ENCODE data around the gene KIAA1191. TPM values are rescaled to one million over a fixed set of nuclear protein-coding genes. Genes with fewer than 3 reads are reported as not detected.

The KIAA1191 gene
- total RNA-seq, 1 donor from 2014 or later, result 51.9 TPM

DNA sequence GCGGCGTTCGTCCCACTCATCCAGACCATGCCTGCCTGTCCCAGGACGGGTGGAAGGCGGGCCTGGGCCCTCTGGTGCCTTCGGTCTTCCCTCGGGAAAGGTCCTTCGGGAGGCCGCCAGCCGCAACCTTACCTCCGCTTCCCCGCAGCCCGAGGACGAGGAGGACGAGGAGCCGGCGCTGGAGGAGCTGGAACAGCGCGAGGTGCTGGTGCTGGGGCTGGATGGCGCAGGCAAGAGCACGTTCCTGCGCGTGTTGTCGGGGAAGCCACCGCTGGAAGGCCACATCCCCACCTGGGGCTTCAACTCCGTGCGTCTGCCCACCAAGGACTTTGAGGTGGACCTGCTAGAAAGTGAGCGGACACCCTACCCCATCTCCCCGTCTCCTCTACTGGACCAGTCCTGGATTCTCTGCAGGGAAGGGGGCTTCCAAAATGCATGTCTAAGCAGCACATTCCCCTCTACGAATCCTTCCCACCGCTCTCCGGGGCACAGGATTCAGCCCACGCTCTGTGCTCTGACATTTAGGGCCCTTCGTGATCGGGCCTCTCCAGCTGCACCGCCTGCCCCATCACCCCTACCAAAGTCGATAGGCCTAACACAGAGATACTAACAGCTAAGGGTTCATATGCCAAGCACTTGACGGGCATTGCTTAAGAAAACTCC lies 4.8 kb upstream of the KIAA1191 start:
- ATAC-seq (no peak), DNase-seq (ENCODE audit: low spot score) (no peak)

DNA sequence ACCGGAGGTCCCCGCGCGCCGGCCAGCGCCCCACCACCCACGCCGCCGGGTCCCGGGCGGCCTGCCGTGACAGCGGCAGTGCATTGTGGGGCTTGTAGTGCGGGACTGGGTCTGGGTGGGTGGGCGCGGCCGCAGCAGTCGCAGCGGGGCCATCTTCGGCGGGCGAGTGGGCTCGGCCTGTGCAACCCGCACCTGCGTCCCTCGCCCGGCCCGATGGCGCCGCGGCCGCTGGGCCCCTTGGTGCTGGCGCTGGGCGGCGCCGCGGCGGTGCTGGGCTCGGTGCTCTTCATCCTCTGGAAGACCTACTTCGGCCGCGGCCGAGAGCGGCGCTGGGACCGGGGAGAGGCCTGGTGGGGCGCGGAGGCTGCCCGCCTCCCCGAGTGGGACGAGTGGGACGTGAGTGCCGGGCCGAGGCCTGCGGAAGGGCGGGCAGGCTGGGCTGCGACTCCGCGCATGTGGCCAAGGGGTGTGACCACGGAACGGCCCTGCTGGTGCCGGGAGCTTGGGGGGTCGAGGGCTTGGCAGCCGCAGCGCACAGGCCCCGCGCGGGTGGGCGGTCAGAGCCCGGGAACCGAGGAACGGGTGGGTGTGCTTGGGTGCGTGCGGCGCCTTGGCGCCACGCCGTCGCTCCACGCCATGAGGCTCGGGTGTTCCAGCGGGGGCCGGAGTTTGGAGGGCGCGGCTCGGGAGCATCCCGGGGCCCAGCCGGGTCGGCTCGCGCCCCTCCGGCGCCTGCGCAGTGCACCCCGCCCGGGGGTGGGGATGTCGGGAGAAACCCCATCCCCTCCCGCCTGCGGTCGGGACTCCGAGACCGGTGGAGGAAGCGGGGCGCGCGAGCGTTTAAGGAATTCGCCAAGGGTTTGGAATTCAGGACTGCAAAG lies 4.0 kb upstream of the KIAA1191 start, which contains the start of gene ARL10:
ARL10 (plus strand) TSS at position 137 of the 881 bp plus-strand sequence; CDS start at position 214, 77 bp downstream.
- ATAC-seq (peak; percentile 39), DNase-seq (ENCODE audit: low spot score) (peak; percentile 51)

DNA sequence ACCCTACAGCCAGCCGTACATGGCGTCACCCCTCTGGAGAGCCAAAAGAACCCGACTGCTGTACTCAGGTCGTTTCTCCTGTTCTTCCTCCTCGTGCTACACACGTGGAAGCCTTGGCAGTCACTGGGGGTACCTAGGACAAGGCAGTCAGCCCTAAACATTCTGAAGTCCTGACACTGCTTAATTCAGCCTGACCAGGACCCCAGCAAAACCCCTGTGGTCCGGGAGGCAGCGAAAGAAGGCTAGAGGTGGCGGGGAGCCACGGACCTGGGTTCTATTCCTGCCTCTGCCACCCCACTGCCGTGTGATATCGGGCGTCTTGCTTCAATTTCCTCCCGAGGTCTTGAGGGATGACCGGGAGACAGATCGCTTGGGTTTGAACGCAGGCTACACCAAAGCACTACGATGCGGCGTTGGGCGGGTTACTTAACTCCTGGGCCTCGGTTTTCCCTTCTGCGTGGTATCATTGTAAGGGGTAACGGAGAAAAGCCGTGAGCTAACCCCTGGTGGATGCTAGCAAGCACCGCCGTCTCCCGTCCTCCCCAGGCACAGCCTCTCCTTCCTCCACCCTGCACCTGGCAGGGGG lies 3.3 kb upstream of the KIAA1191 start:
- DNase-seq (ENCODE audit: low spot score) (no peak), ATAC-seq (no peak)

DNA sequence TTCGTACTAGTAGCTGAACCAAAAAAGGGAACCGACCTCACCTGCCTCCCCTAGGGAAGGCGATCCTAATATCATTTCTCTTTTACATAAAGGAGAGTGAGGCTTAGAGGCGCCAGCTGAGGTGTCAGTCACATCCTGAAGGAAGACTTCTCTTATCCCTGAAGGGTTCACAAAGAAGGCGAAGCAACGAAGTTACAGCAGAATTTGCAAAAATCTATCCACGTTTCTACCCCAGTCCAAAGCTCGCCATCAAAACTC lies 598 bp upstream of the KIAA1191 start:
- DNase-seq (ENCODE audit: low spot score) (no peak), ATAC-seq (no peak)

DNA sequence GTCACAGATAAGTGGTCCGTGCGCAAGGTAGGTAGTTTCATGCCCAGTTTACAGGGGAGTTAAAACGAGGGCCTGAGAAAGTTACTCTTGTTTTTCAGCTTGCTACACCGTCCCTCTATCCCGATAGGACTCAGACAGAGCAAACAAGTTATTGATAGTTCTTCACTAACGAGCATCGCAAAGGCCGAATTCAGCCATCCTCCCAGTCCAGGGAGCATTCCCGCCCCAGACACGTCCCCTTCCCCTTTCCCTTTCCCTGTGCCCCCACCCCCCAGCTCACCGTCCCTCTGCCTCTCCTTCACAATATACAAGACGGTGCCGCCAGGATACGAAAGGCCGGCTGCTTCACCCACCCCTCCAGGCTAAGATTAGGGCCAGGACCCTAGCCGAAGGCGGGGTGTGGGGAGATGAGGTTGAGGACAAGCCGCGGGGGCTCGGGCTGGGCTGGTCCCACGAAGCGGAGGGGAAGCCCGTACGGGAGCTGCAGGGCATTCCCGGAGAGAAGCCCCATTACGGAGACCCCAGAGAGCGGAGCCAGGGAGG lies 599 bp downstream of the KIAA1191 start:
- ATAC-seq, result peak; percentile 19
- DNase-seq (ENCODE audit: low spot score), result peak; percentile 54

DNA sequence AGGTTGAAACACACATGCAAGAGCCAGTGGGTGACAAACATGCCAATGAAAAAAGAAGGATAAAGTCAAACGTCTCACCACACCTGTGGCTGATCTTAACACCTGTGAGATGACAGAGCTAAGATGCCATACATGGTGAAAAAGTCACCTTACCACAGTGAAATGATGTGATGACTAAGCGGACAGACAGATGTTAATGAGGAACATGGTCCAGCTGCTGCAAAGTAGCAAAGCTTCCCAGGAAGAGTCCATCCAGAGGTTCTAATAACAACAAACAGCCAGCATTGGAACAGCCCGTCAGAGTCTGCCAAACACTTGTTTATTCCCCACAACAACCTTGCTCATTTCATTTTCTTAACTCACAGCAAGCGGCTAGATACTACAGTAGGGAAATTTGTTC lies 1.9 kb downstream of the KIAA1191 start:
- ATAC-seq (no peak), DNase-seq (ENCODE audit: low spot score) (no peak)

DNA sequence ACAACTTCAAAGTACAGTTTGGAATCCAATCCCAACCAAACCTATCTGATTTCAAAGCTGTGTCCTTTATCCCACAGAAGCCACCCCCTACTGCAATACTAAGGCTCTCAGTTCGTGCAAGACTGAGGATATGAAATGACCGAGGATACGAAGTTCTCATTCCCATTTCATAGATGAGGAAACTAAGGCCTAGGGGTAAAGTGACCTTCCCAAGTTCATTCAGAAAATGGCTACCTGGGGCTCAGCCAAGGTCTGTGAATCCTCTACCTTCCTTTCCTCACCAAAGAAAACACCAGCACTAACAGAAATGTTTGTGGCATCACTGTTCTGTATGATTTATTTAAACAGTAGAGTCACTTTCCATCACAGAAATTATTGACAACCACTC lies 5.4 kb downstream of the KIAA1191 start:
- ATAC-seq (no peak), DNase-seq (ENCODE audit: low spot score) (no peak)

DNA sequence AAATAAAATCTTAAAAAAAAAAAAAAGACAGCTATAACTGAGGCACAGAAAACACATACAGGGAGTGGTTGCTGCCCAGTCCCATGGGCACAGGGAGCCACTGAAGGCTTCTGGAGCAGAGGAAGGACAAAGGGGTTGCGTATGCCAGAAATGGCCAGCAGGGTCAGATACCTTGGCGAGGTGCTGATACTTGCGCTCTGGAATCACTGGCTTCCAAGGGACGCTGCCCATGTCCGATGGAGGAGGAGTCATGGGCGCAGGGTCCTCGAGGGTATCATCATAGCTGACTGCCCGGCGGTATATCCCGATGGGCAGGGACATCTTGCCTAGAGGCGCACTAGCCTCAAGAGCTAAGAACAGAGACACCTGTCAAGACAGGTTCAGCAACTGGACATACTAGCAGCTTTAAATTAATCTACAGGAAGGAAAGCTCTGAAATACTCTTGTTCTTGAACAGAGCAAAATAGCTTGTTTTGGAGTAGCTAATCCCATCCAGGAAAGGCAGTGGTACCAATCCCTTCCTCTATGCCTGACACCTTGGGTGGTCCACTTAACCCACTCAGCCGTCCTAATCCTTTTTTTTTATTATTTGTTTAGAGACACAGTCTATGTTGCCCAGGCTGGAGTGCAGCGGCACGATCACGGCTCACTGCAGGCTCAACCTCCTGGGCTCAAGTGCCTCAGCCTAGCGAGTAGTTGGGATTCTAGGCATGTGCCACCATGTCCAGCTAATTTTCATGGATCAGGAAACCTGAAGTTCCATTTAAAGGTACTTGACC lies 6.0 kb downstream of the KIAA1191 start:
- no peak for DNase-seq (ENCODE audit: low spot score)
- no peak for ATAC-seq

DNA sequence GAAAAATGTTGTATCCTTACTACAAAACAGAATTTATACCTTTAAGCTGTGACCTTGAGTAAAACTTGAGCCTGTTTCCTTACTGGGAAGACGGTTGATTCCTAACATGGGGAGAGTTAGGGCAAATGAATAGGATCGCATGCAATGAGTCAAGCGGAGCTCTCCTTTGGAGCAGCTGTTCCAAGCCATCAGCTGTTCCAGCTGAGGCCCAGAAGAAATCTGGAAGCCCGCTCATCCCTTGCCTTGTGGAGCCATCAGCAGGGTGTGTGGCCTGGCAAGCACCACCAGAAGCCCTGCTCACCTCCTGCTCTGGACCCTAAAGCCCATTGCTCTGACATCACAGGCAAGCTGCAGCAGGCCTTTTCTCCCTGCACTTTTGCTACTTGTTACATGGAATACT lies 8.0 kb downstream of the KIAA1191 start:
- DNase-seq (ENCODE audit: low spot score), result no peak
- ATAC-seq, result no peak

DNA sequence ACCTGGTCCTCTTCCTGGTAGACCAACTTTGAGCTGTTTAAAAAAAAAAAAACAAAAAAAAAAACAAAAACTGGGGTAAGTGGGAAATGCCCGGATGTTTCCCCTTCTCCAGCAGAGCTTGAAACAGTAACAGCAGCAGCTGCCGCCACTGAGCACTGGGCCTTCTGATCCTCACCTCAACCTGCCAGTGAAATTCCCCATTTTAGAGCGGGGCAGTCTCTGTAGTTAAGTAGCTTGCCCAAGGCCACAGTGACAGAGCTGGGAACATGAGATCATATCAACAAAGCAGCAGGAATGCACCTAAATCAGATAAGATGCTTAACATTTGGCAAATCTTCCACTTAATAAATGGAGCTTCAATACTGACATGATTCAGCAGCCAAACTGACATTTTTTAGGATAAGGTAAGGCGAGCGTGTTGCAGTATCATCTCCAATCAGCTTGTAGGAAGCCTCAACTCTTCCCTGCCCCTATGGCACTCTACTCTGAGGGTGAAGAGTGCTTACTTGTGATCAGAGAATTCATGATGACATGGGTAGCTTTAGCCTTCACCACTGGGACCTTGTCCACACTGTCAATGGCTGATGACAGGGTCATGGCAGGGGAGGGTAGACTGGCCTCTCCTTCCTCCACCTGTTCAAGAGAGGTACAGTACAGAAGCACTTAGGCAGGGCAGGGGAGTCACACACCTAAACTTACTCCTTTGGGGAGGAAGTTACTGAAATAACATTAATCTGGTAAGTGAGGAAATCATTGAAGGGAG lies 9.3 kb downstream of the KIAA1191 start:
- DNase-seq (ENCODE audit: low spot score), result no peak
- peak; percentile 46 for ATAC-seq

DNA sequence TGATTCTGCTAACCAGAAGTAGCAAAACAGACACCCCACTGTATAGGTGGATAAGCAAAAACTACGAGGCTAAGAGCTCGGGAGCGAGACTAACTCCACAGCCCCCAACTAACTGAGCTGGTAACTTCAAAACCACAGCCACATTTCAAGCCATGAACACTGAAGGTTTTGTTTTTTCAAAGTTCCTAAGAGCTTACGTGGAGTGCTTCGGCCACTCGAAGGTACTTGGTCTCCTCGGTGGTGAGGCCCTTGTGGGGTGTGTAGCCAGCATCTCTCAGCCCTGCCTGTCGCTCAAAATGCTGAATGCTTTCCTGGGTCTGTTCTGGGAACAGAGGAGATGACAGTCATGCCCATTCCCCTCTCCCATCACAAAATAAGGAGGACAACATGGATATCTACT lies 11.1 kb downstream of the KIAA1191 start:
- no peak for DNase-seq (ENCODE audit: low spot score)
- no peak for ATAC-seq

DNA sequence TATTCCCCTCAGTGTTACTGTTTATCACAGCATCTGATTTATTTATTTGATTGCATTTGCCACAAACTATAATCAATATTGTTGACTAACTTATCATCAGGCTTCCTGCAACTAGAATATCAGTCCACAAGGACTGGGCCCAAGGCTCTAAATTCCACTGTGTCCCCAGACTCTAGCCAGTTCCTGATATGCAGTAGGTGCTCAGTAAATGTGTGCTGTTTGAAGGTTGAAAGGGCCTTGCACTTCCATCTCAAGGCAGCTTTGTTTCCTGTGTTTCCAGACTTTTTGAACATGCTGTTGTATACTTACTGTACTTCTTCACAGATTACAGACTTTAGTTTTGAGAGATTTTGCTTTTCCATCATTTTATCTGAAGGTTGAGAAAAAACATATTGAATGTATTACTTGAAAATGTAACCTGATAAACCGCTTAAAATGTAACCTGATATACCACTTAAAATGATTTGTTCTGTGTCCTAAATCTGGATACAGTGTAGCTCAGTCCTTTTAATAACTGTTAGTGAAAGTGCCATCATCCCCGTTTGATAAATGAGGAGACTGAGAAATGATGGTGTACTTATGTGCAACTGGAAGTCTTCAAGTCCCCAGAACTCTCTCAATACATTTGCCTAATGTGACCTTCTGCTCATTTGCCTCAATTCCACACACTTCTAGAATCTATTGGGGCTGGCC lies 18.7 kb downstream of the KIAA1191 start:
- no peak for ATAC-seq
- DNase-seq (ENCODE audit: low spot score), result no peak

DNA sequence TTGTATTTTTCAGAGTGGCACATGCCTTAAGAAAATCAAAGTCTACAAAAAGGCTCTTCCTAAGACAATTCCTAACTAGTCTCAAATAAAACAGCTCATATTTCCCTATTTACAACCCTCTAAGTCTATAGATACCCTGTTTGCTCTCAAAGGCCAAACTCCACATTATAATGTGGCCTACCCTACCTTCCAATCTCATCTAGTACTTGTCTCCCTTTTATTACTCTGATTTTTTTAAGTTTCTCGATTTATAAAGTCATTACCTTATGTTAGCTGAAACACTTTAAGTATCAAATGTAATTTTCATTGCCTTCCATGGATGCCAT lies 19.4 kb downstream of the KIAA1191 start:
- DNase-seq (ENCODE audit: low spot score), result no peak
- ATAC-seq, result no peak

DNA sequence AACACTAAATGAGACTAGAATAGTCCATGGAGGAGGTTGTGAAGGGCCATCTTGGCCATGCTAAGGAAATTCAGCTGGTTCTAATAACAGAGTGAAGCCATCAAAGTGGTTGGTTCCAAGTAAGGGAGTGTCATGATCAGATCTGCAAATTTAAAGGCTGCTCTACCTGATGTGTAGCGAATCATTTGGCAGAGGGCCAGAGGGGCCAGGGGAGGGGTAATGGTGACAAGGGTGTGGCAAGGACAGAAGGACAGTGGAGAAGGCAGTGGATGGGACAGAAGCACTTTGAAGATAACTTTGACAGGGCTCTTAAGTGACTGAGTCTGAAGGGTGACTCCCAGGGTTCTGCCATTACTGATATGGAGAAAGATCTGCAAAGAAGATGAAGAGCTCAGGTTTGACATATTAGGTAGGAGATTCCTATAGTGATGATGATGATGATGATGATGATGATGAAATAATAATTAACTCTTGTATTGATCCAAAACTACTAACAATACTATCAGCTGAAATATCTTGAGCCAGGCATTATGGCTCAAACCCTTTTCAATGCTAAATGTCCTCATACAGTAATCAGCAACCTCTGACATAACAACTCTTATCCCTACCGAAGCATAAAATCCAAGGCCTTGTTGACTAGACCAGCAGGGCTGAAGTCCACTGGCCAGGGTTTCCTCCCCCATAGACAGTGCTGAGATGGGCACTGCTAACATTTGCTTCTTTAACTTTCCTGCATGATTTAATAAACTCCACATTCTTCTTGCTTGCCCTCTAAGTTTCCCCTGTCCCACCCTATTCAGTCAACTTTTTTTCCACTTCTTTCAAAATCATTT lies 20.0 kb downstream of the KIAA1191 start:
- peak; percentile 65 for ATAC-seq
- DNase-seq (ENCODE audit: low spot score), result no peak

DNA sequence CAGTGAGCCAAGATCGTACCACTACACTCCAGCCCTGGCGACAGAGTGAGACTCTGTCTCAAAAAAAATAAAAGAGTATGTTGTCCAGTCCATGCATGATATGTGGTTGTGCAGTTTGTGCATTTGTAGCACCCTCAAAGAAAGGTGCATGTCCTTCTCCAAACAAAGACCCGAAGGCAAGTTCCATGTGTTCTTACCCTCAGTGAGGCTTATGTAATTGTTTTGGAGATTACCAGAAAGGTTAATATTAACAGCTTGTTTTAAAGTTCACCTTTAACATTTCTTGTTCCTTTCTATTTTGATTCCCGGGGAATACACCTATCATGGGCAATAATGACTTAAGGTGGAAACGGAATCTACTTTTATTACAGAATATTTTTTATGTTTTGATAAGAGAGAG lies 22.3 kb downstream of the KIAA1191 start:
- ATAC-seq (peak; percentile 73), DNase-seq (ENCODE audit: low spot score) (no peak)

DNA sequence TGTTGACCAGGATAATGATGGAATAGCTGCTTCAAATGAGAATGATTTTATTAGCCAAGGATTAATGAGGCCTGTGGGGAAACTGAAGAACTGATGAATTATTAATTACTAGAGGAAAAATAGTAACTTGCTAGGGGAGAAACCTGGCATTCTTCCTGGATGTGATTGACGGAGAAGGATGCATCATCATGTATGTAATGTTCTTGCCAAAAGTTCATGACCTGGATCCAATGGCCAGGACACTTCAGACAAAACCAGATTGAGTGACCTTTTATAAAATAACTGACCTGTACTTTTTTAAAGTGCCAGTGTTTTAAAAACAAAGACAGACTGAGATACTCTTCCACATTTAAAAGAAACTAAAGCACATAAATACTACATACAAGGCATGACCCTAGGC lies 23.7 kb downstream of the KIAA1191 start:
- ATAC-seq (peak; percentile 60), DNase-seq (ENCODE audit: low spot score) (peak; percentile 55)

DNA sequence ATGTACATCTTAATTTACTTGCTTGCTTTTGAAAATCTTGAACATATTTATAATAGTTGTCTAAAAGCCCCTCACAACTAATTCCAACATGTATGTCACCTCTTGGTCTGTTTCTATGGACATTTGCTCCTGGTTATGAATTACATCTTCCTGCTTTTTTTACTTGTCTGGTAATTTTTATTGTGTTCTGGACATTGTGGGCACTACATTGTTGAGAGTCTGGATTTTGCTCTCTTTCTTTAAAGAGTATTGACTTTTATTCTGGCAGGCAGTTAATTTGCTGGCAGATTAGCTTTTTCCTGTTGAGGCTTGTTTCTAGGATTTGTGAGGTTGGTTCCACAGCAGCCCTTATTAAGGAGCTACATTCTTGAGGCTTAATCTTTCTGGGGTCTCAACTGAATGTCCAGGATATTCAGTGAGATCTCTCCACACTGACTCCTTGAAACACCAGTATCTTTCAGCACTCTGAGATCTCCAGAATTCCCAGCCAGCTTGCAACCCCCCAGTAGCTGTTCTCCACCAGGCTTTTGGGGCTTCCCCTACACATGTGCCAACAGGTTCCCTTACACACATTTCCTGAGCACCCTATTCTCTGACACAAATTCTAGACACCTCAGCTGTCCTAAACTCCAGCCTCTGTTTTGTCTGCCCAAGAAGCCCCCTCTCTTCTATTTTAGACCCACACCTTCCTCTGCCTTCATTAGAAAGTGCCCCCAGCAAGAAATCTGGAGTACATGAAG lies 27.4 kb downstream of the KIAA1191 start:
- DNase-seq (ENCODE audit: low spot score) (no peak), ATAC-seq (no peak)

DNA sequence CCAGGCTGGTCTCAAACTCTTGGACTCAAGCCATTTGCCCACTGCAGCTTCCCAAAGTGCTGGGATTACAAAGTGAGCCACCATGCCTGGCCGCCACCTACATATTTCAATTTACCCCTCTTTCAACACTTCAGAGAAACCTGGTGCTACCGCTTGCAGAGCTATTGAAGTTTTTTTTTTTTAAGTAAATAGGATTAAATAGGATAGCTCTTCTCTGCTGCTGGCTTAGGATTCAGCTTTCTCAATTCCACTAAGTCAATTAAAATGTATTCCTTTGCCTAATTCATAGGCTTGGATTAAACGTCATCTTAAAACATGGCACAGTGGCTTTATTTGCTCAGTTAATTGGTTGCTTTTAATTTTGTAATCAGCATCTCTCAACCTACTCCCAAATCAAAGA lies 41.0 kb downstream of the KIAA1191 start:
- DNase-seq (ENCODE audit: low spot score) (no peak), ATAC-seq (no peak)
